LNCaP clone FGC (cell line): ENCODE measurements around the gene PKIG.

ENCODE experiments used
- DNase-seq: peaks from one replicate; pipeline ENCODE4 v3.0.0-alpha.2; 2011; ENCODE audit warnings: low read depth
- H3K4me3 ChIP-seq: 2 replicates; pipeline ENCODE4 v1.5.1; 2011; ENCODE audit warnings: mild to moderate bottlenecking, low read depth, low read length, control low read depth
- TF ChIP-seq, protein P1 (sequence below): IDR thresholded peaks from 2 replicates; pipeline ENCODE4 v1.5.1; 2012; ENCODE audit warnings: mild to moderate bottlenecking; ENCODE audit not compliant: control insufficient read depth, insufficient read depth; ENCODE audit errors: extremely low read depth

The PKIG gene

GRCh38 chr20:44644230-44644617, 61.8 kb downstream of the PKIG start:
- no peak for DNase-seq
- TF ChIP-seq, protein P1, sequence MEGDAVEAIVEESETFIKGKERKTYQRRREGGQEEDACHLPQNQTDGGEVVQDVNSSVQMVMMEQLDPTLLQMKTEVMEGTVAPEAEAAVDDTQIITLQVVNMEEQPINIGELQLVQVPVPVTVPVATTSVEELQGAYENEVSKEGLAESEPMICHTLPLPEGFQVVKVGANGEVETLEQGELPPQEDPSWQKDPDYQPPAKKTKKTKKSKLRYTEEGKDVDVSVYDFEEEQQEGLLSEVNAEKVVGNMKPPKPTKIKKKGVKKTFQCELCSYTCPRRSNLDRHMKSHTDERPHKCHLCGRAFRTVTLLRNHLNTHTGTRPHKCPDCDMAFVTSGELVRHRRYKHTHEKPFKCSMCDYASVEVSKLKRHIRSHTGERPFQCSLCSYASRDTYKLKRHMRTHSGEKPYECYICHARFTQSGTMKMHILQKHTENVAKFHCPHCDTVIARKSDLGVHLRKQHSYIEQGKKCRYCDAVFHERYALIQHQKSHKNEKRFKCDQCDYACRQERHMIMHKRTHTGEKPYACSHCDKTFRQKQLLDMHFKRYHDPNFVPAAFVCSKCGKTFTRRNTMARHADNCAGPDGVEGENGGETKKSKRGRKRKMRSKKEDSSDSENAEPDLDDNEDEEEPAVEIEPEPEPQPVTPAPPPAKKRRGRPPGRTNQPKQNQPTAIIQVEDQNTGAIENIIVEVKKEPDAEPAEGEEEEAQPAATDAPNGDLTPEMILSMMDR = no peak
- H3K4me3 ChIP-seq = no peak overlapping the region

- TF ChIP-seq, protein P1 = no peak
- H3K4me3 ChIP-seq = no peak overlapping the region
- DNase-seq = no peak
Observed at GRCh38 chr20:44644667-44645131, 62.3 kb downstream of the PKIG start.

- no peak for DNase-seq
- TF ChIP-seq, protein P1 = no peak
- H3K4me3 ChIP-seq = no peak overlapping the region
Observed at GRCh38 chr20:44646023-44646640, 63.8 kb downstream of the PKIG start.

DNA sequence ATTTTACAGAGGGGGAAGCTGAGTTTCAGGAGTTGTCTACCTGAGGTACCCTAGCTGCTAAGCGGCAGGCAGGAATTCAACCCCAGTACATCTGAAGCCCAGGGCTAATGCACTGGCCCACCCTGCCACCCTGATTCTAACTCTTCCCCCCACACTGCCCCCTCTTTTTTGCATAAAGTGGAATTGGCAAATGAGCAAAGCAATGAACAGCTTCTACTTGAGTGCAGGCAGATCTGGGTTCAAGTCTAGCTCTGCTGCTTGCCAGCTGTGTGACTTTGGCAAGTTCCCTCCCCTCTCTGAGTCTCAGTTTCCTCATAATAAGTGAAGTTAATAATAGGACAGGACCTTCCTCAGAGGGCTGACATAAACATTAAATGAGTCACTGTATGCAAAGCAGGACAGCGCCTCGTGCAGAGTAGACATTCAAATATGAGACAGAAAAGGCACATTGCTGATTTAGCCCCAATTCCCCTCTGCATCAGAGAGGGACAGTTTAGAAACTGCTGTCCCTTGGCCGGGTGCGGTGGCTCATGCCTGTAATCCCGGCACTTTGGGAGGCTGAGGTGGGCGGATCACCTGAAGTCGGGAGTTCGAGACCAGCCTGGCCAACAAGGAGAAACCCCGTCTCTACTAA, 64.4 kb downstream of the PKIG start:
- DNase-seq = no peak
- no peak overlapping the region for H3K4me3 ChIP-seq
- TF ChIP-seq, protein P1 = no peak

DNA sequence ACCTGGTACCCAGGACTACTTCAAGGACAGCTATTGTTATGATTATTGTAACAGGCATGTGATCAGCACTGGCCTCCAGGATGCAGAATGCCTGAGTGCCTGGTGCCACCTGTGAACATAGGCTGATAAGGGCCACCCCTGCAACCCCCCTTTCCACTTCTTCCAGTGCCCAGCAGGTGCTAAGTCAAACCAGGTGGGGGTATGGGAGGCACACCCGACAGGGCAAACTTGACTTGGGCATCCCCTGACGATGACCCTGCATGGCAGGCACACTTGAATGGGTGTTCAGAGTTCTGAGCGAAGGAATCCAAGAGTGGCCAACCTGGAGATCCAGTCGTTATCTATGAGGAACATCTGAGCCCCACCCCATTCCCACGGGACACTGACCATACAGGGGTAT, 65.7 kb downstream of the PKIG start:
- TF ChIP-seq, protein P1 = no peak
- H3K4me3 ChIP-seq = no peak overlapping the region
- DNase-seq = no peak

DNA sequence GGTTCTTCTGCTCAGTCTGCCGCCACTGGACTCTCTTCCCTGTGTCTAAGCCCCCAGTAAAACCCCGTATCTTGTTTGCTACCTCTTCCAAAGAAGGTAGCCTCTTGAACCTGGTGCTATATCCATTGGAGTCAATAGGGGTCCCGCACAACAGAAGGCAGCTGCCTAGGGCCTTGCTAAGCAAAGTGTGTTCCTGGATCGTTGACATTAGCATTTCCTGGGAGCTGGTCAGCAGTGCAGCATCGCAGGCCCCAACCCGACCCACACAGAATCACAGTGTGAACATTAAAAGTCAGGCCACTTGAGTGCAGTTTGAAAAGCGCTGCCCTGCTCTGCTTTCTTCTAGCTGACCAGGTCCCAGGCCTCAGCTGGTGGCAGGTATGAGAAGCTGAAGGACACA, 66.2 kb downstream of the PKIG start:
- no peak overlapping the region for H3K4me3 ChIP-seq
- TF ChIP-seq, protein P1 = no peak

DNA sequence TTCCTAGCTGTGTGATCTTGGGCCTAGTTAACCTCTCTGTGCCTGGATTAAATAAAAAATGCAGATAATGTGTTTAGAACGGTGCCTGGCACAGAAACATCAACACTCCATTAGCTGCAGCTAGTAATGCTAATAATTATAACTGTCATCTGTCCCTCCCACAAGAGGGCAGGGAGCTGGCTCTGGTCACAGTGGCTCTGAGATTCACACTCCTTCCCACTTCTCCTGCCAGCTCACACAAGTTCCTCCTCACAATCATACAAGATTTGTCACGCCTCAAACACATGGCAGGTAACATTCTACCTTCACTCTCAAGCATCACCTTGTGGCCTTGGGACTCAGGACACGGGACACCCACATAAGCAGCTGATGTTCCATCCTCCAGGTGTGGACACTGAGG, 66.7 kb downstream of the PKIG start:
- no peak for DNase-seq
- TF ChIP-seq, protein P1 = no peak
- H3K4me3 ChIP-seq = no peak overlapping the region

More for the DNA sequence above, 66.2 kb downstream of the PKIG start:
- DNase-seq = no peak
